GM12801 (cell line): ENCODE results near the gene CDC40.

Experiments used
- TF ChIP-seq, protein P1 (sequence below): IDR thresholded peaks from one replicate; pipeline ENCODE4 v1.5.1; 2011; ENCODE audit warnings: control low read depth; ENCODE audit not compliant: insufficient read length; ENCODE audit errors: extremely low read depth

The CDC40 gene

DNA sequence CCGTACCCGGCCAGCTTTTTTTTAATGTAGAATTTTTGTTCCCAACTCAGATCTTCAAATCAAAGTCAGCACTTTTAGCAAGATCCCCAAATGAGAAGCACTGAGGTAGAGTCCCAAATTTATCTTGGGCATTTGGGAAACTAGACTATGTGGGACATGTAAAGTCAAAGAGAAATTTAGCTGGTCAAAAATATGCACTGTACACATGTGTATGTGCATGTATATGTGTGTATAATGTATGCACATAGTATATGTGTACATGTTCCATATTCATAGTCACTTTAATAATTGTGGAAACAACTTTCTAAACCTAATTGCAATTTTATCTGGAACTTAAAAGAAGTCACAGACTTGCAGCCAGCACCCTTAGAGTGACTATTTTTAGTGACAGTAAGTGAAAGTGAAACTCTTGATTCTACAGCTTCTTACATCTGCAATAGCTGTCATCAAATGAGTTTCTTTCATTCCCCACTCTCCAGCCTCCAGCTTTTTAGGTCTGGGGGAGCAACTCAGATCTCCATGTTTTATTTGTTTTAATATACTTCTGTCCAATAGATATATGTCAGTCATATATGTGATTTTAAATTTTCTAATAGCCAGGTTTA is 53.6 kb downstream of the CDC40 start:
- TF ChIP-seq, protein P1, sequence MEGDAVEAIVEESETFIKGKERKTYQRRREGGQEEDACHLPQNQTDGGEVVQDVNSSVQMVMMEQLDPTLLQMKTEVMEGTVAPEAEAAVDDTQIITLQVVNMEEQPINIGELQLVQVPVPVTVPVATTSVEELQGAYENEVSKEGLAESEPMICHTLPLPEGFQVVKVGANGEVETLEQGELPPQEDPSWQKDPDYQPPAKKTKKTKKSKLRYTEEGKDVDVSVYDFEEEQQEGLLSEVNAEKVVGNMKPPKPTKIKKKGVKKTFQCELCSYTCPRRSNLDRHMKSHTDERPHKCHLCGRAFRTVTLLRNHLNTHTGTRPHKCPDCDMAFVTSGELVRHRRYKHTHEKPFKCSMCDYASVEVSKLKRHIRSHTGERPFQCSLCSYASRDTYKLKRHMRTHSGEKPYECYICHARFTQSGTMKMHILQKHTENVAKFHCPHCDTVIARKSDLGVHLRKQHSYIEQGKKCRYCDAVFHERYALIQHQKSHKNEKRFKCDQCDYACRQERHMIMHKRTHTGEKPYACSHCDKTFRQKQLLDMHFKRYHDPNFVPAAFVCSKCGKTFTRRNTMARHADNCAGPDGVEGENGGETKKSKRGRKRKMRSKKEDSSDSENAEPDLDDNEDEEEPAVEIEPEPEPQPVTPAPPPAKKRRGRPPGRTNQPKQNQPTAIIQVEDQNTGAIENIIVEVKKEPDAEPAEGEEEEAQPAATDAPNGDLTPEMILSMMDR, result no peak

DNA sequence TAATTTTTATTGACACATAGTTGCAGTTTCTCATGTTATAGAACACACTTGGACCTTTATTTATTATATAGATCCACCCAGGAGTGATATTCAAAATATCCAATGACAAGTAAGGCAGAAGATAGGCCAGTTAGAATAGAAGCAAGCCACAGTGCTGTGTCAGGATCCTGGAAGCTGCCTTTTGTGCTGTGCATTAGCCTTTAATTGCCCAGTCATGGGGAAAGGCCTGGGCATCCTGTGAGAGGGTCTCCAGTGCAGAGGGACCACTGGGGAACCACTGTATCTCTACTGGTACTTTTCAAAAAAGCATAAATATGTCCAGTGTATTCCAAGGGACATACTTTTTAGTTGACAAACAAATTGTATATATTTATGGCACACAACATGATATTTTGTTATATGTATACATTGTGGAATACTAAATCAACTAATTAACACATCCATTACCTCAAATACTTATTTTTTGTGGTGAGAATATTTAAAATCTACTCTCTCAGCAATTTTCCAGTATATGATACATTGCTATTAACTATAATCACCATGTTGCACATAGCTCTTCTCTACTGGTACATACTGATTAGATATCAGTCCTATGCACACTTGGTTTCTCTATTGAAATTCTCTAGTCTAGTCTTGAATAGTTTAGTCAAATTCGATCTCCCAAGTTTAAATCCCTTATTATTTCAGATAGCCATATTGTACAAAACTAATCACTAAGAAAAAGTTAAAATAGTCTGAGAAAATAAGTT is 59.5 kb downstream of the CDC40 start:
- TF ChIP-seq, protein P1, result no peak

DNA sequence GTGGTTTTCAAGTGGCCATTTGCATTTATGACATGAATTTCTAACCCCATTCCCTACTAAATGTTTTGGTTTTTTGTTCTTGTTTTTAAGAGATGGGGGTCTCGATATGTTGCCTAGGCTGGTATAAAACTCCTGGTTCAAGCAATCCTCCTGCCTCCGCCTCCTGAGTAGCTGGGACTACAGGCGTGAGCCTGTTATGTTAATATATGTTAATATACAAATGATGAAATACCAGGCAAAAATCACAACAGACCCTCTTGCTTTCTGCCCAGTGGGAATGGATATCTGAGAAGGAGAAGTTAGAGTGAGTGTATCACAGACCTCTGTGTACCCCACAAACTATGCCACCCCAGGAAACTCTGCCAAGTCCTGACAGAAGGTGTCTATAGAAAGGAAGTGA is 66.2 kb downstream of the CDC40 start:
- TF ChIP-seq, protein P1, result no peak

DNA sequence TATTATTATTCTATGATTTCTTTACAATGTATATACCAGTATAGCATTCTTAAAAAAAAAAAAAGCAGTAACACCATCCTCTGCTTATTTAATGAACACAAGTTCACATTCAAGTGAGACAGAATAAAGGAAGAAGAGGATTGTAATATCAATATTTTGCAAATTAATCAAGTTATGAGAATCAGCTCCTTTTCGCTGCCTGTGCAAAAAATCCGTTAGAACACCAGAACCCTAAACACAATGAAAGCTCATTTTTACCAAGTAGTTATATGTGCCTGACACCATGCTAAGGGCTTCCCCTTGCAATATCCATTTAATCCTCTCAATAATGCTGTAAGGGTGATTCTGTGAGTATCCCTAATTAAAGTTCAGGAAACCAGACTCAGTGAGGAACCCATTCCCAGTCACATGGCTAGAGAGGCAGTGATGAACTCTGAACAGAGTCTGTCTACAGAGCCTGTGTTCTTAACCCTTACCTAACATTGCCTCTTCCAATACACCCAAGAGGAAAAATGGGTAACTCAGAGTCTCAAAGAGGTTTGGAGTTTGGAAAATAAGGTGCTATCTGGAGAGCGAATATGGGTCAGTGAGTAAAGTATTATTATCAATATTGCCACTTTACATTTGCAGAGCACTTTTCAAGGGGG is 66.8 kb downstream of the CDC40 start:
- TF ChIP-seq, protein P1, result no peak

DNA sequence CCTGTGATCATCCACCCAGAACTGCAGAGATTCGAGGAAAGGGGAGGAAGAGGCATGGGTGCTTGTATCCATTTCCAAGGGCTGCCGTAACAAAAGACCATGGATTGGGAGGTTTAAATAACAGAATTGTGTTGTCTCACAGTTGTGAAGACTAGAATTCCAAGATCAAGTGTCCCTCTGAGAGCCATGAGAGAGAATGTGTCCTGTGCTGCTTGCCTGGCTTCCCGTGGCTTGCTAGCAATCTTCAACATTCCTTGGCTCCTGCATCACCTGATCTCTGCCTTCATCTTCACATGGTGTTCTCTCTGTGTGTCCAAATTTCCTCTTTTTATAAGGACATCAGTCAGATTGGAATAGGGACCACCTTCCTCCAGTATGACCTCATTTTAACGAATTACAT is 69.8 kb downstream of the CDC40 start:
- TF ChIP-seq, protein P1, result no peak

DNA sequence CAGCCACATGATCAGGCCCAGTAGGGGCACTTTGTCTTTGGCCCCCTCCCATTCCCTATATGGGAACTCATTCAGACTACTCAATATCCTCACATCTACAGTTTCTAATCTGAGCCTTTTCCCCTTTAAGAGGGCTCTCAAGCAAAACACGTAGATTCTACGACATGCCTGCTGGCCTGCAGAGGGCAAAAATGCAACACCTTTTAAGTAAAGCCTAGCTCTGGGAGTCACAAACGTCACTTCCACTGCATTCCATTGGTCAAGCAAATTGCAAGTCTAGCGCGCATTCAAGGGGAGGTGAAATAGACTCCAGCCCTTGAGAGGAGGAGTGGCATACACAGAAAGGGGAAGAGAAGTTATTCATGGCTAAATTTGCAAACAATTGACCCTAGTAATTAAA is 70.6 kb downstream of the CDC40 start:
- TF ChIP-seq, protein P1, result no peak

DNA sequence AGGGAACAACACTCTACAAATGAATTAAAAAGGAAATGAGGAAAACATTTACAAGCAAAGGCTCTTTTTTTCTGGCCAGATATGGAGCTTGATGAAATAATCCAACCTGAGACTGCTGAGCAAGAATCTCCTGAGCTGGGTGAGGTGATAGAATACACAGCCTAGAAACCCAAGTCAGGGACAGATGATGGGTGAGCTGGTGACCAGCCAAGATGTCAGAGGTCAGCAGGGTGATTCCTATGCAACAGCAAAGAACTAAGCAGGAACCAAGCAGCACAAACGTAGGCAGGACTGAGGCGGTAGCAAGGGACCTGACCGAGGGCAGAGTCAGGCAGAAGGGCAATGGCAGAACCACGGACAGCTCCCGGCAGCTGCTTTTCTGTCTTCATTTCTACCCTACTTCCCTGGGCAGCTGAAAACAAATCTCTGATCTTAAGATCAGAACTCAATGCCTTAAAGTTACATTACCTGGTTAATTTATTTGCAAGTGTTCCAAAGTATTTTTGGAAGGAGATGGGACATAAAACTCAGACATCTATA is 75.1 kb downstream of the CDC40 start:
- TF ChIP-seq, protein P1, result no peak
